ENCODE results near the gene EIF3A.

Gene EIF3A

GRCh38 chr10:119006451-119007210 is 74.0 kb downstream of the EIF3A start:
- no peak for DNase-seq (ENCODE audit: low read depth in 3 of 3)

DNA sequence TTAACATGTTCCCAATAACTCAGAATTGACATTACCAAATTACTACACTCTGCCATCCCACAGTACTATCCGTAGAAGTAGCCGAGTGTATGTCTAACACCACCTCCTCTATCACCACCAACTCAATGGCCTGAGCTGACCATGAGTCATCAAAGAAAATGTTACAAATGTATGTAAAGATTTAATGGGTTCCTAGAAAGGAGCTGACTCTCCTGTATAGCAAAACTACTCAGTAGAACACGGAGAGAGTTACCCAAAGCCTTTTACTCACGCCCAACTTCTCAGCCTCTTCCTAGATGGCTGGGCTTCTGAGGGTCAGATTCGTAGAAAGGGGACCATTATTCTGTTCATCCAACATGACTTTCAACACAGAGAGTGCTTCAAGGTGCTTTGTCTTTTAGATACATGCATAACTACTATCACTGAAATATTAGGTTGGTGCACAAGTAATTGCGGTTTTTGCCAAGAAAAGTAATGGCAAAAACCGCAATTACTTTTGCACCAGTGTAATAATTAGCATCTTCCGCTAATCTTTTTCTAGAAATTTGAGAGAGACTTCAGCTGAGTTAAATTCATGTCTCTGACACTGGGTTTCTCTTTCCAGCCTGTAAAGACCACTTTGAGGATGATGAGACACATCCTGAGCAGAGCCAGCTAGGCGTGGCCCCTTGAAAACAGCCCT is 75.1 kb downstream of the EIF3A start:
- no peak for DNase-seq (ENCODE audit: low read depth in 3 of 3)

GRCh38 chr10:119003572-119004289 is 76.9 kb downstream of the EIF3A start:
- DNase-seq (ENCODE audit: low read depth in 3 of 3) = no peak

DNA sequence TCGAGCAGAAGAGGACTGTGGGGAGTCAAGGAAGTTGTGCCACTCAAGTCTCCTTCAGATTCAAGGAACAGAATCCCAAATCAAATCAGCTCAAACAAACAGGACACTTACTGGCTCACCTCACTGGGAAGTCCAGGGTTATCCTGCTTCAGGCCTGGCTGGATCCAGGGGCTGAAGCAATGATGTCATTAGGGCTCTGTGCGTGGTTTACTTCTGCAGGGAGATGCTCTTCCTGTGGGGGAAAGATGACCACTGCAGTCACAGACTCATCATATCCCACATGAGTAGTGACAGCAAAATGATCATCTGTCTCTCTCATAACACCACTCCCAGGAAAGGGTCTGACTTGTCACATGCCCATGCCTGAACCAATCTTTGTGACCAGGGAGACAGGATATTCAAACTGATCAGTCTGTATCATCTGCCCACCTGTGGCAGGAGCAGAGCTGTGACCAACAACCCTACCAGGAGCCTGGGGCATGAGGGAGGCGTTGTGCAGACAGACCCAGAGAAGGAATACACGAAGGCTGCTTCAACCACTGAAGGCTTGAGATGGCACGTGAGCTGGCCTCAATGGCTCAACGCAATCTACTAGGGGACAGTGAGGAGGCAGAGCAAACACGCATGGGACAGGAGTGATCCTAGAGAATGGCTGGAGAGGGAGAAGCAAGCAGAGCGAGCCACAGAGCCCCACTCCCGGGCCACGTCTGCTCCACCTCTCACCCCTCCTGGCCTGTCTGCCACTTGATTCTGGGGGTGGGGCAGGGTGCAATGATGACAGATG is 78.7 kb downstream of the EIF3A start:
- no peak for DNase-seq (ENCODE audit: low read depth in 3 of 3)

- DNase-seq (ENCODE audit: low read depth in 3 of 3) = no peak
Measured at GRCh38 chr10:118998183-118998582, 82.4 kb downstream of the EIF3A start.

GRCh38 chr10:118997379-118997778 is 83.2 kb downstream of the EIF3A start:
- no peak for DNase-seq (ENCODE audit: low read depth in 3 of 3)

GRCh38 chr10:118995739-118996138 is 84.9 kb downstream of the EIF3A start:
- no peak for DNase-seq (ENCODE audit: low read depth in 3 of 3)

DNA sequence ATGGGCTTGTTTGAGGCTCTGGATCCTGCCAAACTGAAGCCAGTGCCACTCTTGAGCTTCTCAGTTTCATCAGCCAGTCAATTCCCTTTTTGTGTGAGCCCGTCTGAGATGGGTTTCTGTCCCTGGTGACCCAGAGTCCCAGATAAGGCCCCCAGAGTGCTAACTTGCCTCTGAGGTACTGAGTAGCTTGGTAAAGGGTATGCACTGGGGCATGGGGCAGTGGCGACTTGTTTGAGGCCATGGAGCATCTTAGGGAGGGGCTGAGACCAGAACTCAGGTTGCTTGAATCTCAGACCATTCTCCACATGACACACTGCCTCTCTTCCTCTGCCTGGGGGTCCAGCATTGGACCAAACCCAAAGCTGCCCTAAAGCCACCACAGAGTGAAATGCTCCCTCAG is 86.3 kb downstream of the EIF3A start:
- DNase-seq (ENCODE audit: low read depth in 3 of 3) = no peak

DNA sequence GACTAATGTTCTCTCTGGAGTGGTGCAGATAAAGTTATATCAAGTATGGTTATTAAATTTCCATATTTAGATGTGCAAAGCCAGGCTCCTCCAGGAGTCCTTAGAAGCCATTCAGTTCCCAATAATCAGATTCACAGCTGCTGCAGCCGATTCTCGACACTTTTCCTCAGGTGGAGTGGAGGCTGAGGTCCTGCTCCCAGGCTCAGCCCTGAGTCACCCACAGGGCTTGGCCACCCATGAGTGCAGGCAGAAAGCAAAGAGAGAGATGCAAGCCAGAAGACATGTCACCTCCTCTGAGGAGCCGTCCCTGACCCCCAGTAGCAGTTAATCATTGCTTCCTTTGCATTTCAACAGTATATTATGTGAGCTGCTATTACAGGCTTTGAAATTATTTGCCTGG is 87.4 kb downstream of the EIF3A start:
- DNase-seq (ENCODE audit: low read depth in 3 of 3) = no peak

DNA sequence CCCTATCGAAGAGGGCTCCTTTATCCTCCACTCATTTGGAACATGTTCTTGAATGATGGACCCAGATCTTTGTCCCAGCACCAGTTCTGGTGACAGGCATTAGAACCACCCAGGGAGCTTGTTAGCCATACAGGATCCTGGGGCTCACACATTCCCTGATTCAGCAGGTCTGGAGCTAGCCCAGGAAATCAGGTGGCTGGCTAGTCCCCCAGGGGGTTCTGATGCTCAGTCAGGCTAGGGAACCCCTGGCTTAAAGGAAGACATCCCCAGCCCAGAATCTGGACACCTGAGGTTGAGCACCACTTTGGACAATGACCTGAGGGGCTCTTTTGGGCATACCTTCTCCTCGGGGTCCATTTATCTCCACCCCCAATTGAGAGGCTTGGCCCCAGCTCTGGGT is 88.1 kb downstream of the EIF3A start:
- no peak for DNase-seq (ENCODE audit: low read depth in 3 of 3)

DNA sequence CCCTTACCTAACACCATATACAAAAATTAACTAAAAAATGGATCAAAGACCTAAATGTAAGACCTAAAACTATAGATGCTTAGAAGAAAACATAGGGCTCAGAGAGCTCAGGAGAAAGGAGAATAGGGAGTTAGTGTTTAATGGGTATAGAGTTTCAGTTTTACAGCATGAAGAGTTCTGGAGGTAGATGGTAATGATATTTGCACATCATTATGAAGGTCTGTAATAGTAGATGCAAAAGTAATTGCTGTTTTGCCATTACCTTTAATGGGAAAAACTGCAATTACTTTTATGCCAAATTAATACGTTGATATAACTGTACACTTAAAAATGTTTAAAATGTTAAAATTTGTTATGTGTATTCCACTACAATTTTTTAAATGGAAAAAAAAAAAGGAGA is 90.3 kb downstream of the EIF3A start:
- DNase-seq (ENCODE audit: low read depth in 3 of 3) = no peak

GRCh38 chr10:118986815-118987790 is 93.5 kb downstream of the EIF3A start:
- no peak for DNase-seq (ENCODE audit: low read depth in 3 of 3)

GRCh38 chr10:118985576-118985975 is 95.0 kb downstream of the EIF3A start:
- no peak for DNase-seq (ENCODE audit: low read depth in 3 of 3)
